T-cell (primary cell): ENCODE results near the gene LMNTD2. TPM values are rescaled to one million over a fixed set of nuclear protein-coding genes. Genes with fewer than 3 reads are reported as not detected.
A peak's percentile ranks its signal among the peaks of the same experiment; 100 is the strongest.

Experiments
- ATAC-seq, 4 experiments: fragments of 200-7000 bp in 3 of 4; fragments of 150-1000 bp in 1 of 4; cut with Tn5 transposase; replicated peaks in 1 of 4; 1 replicate in 3 of 4; 2 replicates in 1 of 4; pipeline ENCODE4 v1.10.0; 2021; ENCODE audit warnings: moderate library complexity in 3 of 4, mild to moderate bottlenecking in 2 of 4, moderate number of reproducible peaks in 1 of 4
- CTCF ChIA-PET, 2 donors: fragments of 300-600 bp; sonication (Branson Sonifier 250); formaldehyde crosslinking; loops; one replicate each; lab custom pipeline; 2022; ENCODE audit warnings: antibody characterized with exemption in 2 of 2; lab: Charles Lee
- POLR2A ChIA-PET, 2 donors: fragments of 300-600 bp; sonication (Branson Sonifier 250); formaldehyde crosslinking; loops; one replicate each; lab custom pipeline; 2022; ENCODE audit warnings: antibody characterized with exemption in 2 of 2; lab: Charles Lee
- DNase-seq, 35 experiments: peaks; one replicate each; pipeline versions ENCODE4 v3.0.0 to v3.0.0-alpha.2; 2013 to 2023
- H3K27ac ChIP-seq: one replicate; pipeline ENCODE4 v1.5.1; 2013; ENCODE audit warnings: low read length
- H3K27me3 ChIP-seq, 2 experiments: replicated peaks in 1 of 2; 1 replicate in 1 of 2; 2 replicates in 1 of 2; pipeline versions ENCODE4 v1.6.1 to v1.7.0; 2013; ENCODE audit warnings: low read length in 1 of 2, mixed read lengths in 1 of 2; ENCODE audit not compliant: control insufficient read depth in 2 of 2, insufficient read depth in 2 of 2; ENCODE audit errors: extremely low read depth in 1 of 2
- H3K36me3 ChIP-seq, 2 donors: 1 replicate in 1 of 2; 2 replicates in 1 of 2; pipeline versions ENCODE4 v1.6.1 to v1.7.0; 2013; ENCODE audit warnings: low read length in 1 of 2; ENCODE audit not compliant: control insufficient read depth in 2 of 2, insufficient read depth in 1 of 2; ENCODE audit errors: extremely low read depth in 1 of 2
- H3K4me1 ChIP-seq, 2 experiments: 1 replicate in 1 of 2; 2 replicates in 1 of 2; pipeline versions ENCODE4 v1.6.1 to v1.7.0; 2013; ENCODE audit warnings: low read length in 2 of 2, mixed read lengths in 1 of 2; ENCODE audit not compliant: insufficient read depth in 2 of 2, control insufficient read depth in 1 of 2; ENCODE audit errors: extremely low read depth in 1 of 2
- H3K4me3 ChIP-seq, 2 donors: 1 replicate in 1 of 2; 2 replicates in 1 of 2; pipeline versions ENCODE4 v1.5.1 to v1.7.0; 2013; ENCODE audit warnings: mild to moderate bottlenecking in 2 of 2, low read length in 1 of 2, moderate library complexity in 1 of 2; ENCODE audit not compliant: control insufficient read depth in 1 of 2; ENCODE audit errors: extremely low read depth in 1 of 2
- H3K9me3 ChIP-seq: 2 replicates; pipeline ENCODE4 v1.7.0; 2013
- H3K27ac Mint-ChIP-seq, 2 donors: one replicate each; pipeline ENCODE4 v1.8.0; 2020 to 2021; ENCODE audit warnings: mild to moderate bottlenecking in 2 of 2, mixed read lengths in 2 of 2
- H3K27me3 Mint-ChIP-seq, 2 donors: one replicate each; pipeline ENCODE4 v1.8.0; 2021 to 2022; ENCODE audit warnings: mixed read lengths in 2 of 2
- H3K36me3 Mint-ChIP-seq: one replicate; pipeline ENCODE4 v1.8.0; 2021; ENCODE audit warnings: mixed read lengths
- H3K4me1 Mint-ChIP-seq, 3 donors: one replicate each; pipeline ENCODE4 v1.8.0; 2020 to 2022; ENCODE audit warnings: mixed read lengths in 3 of 3, mild to moderate bottlenecking in 1 of 3
- H3K4me3 Mint-ChIP-seq, 3 donors: one replicate each; pipeline ENCODE4 v1.8.0; 2020 to 2022; ENCODE audit warnings: mild to moderate bottlenecking in 3 of 3, mixed read lengths in 3 of 3, moderate library complexity in 3 of 3
- H3K9me3 Mint-ChIP-seq, 3 donors: one replicate each; pipeline ENCODE4 v1.8.0; 2020 to 2022; ENCODE audit warnings: mixed read lengths in 3 of 3
- WGBS: methylation state at CpG from one replicate; pipeline ENCODE4 v1.1.5; 2013; ENCODE audit warnings: missing lambda C conversion rate; ENCODE audit not compliant: insufficient coverage; 5-methylcytosine and 5-hydroxymethylcytosine counted together
- total RNA-seq, 35 experiments: library from RNA in 6 of 35; stranded (reverse) in 6 of 35; fragments of 120-200 nt in 1 of 35; gene quantifications; one replicate each; pipeline versions ENCODE4 v1.2.1 to v1.2.4 and lab custom pipeline; 2013 to 2026

The LMNTD2 gene, protein sequence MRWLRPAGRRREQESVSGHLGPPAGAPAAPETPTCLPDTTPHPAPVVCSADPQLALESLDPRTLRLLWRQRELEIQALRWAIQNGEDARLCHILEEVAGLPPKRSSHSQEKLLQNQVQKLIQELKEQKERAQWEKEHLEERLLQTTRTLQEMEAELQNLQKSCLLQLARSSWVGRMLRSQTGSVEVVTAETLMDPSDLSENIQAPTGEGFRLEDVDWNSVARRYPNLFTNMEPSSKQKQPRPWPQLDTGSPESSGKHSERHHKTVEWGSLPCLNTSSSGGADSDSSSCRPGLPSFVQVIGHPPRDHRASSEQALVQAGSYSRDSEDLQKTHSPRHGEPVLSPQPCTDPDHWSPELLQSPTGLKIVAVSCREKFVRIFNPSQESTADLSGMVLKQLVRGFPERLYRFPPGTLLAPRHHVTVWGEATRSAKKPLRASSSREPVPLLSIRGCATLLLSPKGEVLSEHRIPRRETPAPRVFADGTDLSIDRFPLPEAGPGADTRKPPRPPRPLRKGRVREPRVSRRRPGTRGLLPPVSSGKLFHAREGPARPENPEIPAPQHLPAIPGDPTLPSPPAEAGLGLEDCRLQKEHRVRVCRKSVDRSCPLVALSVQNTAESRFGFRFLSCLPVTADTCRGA
- total RNA-seq (10 to 100 TPM in 1 of 5 donors, 1 to 10 TPM in 4; 5.1 to 13.4 (median 8.8) TPM), total RNA-seq (lab: John Stamatoyannopoulos, UW) (0.30 to 9.6 (median 5.4) reads per million in 29 experiments)
- total RNA-seq (2013): 2.5 TPM

DNA sequence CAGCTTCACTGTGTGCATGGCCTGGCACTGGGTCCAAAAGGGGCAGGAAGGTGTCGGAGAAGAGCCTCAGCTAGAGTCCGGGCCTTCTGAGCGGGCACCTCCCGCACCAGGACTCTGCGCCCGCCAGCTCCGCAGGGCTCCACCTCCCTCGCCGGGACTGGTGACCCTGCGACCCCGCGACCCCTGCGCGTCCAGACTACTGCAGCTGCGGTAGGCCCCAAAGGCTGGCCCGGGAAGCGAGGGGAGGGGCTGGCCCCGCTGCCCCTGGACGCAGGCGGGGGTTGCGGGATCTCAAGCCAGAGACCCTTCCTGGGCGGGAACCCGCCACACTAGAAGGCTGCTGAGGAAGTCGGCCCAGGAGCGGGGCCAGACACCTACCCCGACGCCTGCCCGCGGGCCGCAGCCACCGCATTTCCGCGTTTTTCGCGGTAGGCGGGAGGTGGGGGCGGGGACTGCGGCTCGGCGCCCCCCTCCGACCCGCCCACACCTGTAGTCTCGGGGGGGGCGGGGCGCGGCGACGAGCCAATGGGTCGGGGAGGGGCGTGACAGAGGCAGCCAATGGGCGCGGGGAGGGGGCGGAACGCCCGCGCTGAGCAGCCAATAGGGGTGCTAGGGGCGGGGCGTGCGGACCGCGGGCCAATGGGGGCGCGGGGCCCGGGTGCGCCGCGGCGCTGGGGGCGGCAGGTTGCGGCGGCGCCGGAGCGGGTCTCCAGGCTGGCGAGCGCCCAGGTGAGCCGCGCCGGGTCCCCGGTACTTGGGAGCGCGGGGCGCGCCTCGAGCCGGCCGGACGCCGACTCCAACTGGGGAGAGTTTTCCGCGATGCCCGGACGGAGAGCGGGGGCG, at the start of gene LMNTD2, which contains the start of gene RASSF7:
Gene LMNTD2 (minus strand): TSS at position 434 of the 843 bp plus-strand sequence. CDS start 22 bp downstream, at position 412.
Gene RASSF7 (plus strand): TSS at position 666 of the 843 bp plus-strand sequence. CDS start 799 bp downstream, outside the sequence.
- H3K27ac Mint-ChIP-seq: peak within 1 kb of the TSS; percentile 82 to 90
- peak within 1 kb of the TSS; percentile 82 to 88 (median 87) for H3K4me3 Mint-ChIP-seq
- Histone ChIP-seq H3K27me3 (peaks cover 0 to 6% of the 10 kb centered on the region in 2 experiments), H3K36me3 (peaks cover 11 to 12% of the 10 kb centered on the region in 2 donors), H3K27ac (peak within 1 kb of the TSS; percentile 73), H3K4me3 (peak within 1 kb of the TSS; percentile 55 to 70), H3K4me1 (peaks cover 5 to 37% of the 10 kb centered on the region in 2 experiments), H3K9me3 (no peaks in the 10 kb centered on the region)
- CTCF ChIA-PET: no interaction called here
- H3K36me3 Mint-ChIP-seq: peaks cover 2% of the 10 kb centered on the region
- peak; percentile 91 to 93 (median 93) for ATAC-seq
- WGBS: 3% methylated on average over 84 of the region's 95 CpGs
- H3K9me3 Mint-ChIP-seq: no peaks in the 10 kb centered on the region
- no peaks in the 10 kb centered on the region for H3K27me3 Mint-ChIP-seq
- DNase-seq: peak; percentile 74 to 98 (median 92)
- peaks cover 18 to 25% (median 22%) of the 10 kb centered on the region in 3 donors for H3K4me1 Mint-ChIP-seq
- POLR2A ChIA-PET: no interaction called here

DNA sequence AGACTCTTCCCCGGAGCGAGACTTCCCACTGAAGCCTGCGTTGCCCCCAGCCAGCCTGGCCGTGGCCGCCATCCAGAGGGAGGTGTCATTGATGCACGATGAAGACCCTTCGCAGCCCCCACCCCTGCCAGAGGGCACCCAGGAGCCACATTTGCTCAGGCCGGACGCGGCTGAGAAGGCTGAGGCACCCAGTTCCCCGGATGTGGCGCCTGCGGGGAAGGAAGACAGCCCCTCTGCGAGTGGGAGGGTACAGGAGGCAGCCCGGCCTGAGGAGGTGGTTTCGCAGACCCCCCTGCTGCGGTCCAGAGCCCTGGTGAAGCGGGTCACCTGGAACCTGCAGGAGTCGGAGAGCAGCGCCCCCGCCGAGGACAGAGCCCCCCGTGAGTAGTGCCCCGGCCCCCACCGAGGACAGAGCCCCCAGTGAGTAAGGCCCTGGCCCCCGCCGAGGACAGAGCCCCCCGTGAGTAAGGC, 48.8 kb upstream of the LMNTD2 start:
- Mint-ChIP-seq H3K36me3 (peaks cover 19% of the 10 kb centered on the region), H3K4me3 (no peak overlapping the region), H3K9me3 (no peaks in the 10 kb centered on the region), H3K27ac (no peak overlapping the region), H3K27me3 (no peaks in the 10 kb centered on the region), H3K4me1 (peaks cover 4 to 16% (median 11%) of the 10 kb centered on the region in 3 donors)
- no peak for DNase-seq
- Histone ChIP-seq H3K27me3 (no peaks in the 10 kb centered on the region), H3K4me3 (no peak overlapping the region), H3K27ac (no peak overlapping the region), H3K36me3 (peaks cover 32 to 94% of the 10 kb centered on the region in 2 donors), H3K9me3 (no peaks in the 10 kb centered on the region), H3K4me1 (peaks cover 4 to 21% of the 10 kb centered on the region in 2 experiments)
- ChIA-PET POLR2A (no interaction called here), CTCF (no interaction called here)
- ATAC-seq: no peak
- 92% methylated on average over 22 of the region's 28 CpGs for WGBS

DNA sequence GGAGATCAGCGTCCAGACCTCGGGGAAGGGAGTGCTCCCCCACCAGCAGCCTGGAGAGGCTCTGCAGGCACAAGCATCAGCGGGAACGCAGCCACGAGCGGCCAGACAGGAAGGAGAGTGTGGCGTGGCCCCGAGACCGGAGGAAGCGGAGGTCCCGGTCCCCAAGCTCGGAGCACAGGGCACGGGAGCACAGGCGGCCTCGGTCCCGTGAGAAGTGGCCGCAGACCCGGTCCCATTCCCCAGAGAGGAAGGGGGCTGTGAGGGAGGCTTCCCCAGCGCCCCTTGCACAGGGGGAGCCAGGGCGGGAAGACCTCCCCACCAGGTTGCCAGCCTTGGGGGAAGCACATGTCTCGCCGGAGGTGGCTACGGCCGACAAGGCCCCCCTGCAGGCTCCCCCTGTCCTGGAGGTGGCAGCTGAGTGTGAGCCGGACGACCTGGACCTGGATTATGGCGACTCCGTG, 48.3 kb upstream of the LMNTD2 start:
- Histone ChIP-seq H3K9me3 (no peaks in the 10 kb centered on the region), H3K27ac (no peak overlapping the region), H3K4me1 (peaks cover 2 to 15% of the 10 kb centered on the region in 2 experiments), H3K4me3 (no peak overlapping the region), H3K36me3 (peaks cover 36 to 95% of the 10 kb centered on the region in 2 donors), H3K27me3 (no peaks in the 10 kb centered on the region)
- ChIA-PET CTCF (no interaction called here), POLR2A (no interaction called here)
- ATAC-seq: no peak
- 91% methylated on average over 19 of the region's 28 CpGs for WGBS
- no peaks in the 10 kb centered on the region for H3K9me3 Mint-ChIP-seq
- H3K4me3 Mint-ChIP-seq: no peak overlapping the region
- H3K27ac Mint-ChIP-seq: peak overlapping the region in 1 of 2 donors; percentile 39
- H3K4me1 Mint-ChIP-seq: peaks cover 4 to 12% (median 7%) of the 10 kb centered on the region in 3 donors
- H3K27me3 Mint-ChIP-seq: no peaks in the 10 kb centered on the region
- no peak for DNase-seq
- H3K36me3 Mint-ChIP-seq: peaks cover 23% of the 10 kb centered on the region

DNA sequence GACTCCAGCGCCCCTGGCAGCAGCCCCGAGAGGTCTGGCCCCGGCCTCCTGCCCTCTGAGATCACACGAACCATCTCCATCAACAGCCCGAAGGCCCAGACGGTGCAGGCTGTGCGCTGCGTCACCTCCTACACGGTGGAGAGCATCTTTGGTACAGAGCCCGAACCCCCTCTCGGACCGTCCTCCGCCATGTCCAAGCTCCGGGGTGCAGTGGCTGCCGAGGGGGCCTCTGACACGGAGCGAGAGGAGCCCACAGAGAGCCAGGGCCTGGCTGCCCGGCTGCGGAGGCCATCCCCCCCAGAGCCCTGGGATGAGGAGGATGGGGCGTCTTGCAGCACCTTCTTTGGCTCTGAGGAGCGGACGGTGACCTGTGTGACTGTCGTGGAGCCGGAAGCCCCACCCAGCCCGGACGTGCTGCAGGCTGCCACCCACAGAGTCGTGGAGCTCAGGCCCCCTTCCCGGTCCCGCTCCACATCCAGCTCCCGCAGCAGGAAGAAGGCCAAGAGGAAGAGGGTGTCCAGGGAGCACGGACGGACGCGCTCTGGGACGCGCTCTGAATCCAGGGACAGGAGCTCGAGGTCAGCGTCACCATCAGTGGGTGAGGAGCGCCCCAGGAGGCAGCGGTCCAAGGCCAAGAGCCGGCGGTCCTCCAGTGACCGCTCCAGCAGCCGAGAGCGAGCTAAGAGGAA, 47.6 kb upstream of the LMNTD2 start:
- ChIA-PET POLR2A (no interaction called here), CTCF (no interaction called here)
- H3K4me1 ChIP-seq: peaks cover 0 to 9% of the 10 kb centered on the region in 2 experiments
- Mint-ChIP-seq H3K27ac (no peak overlapping the region), H3K9me3 (no peaks in the 10 kb centered on the region), H3K4me3 (no peak overlapping the region), H3K36me3 (peaks cover 23% of the 10 kb centered on the region), H3K27me3 (no peaks in the 10 kb centered on the region), H3K4me1 (peaks cover 3 to 7% (median 4%) of the 10 kb centered on the region in 3 donors)
- WGBS: 97% methylated on average over 38 of the region's 45 CpGs
- H3K27me3 ChIP-seq: no peaks in the 10 kb centered on the region
- DNase-seq (no peak), ATAC-seq (no peak)
- H3K27ac ChIP-seq: no peak overlapping the region
- no peaks in the 10 kb centered on the region for H3K9me3 ChIP-seq
- peaks cover 36 to 97% of the 10 kb centered on the region in 2 donors for H3K36me3 ChIP-seq
- no peak overlapping the region for H3K4me3 ChIP-seq

DNA sequence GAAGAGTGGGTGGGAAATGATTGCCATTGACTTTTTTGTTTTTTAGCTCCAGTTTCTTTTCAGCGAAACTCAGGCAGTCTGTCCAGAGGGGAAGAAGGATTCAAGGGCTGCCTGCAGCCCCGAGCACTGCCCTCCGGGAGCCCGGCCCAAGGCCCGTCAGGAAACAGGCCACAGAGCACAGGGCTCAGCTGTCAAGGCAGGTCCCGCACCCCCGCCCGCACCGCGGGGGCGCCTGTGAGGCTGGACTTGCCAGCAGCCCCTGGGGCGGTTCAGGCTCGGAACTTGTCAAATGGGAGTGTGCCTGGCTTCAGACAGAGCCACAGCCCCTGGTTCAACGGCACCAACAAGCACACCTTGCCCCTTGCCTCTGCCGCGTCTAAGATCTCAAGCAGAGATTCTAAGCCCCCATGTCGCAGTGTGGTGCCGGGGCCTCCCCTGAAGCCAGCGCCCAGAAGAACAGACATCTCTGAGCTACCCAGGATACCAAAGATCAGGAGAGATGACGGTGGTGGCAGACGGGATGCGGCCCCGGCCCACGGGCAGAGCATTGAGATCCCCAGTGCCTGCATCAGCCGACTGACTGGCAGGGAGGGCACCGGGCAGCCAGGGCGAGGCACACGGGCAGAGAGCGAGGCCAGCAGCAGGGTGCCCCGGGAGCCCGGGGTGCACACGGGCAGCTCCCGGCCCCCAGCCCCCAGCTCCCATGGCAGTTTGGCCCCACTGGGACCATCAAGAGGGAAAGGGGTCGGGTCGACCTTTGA, 46.7 kb upstream of the LMNTD2 start:
- Mint-ChIP-seq H3K27ac (no peak overlapping the region), H3K9me3 (no peaks in the 10 kb centered on the region), H3K36me3 (peaks cover 20% of the 10 kb centered on the region), H3K4me1 (peaks cover 2 to 4% (median 2%) of the 10 kb centered on the region in 3 donors), H3K27me3 (no peaks in the 10 kb centered on the region), H3K4me3 (no peak overlapping the region)
- Histone ChIP-seq H3K36me3 (peaks cover 36 to 92% of the 10 kb centered on the region in 2 donors), H3K4me1 (peaks cover 0 to under 1% of the 10 kb centered on the region in 2 experiments), H3K4me3 (no peak overlapping the region), H3K27me3 (no peaks in the 10 kb centered on the region), H3K27ac (no peak overlapping the region), H3K9me3 (no peaks in the 10 kb centered on the region)
- WGBS: 94% methylated on average over 35 of the region's 35 CpGs
- CTCF ChIA-PET: no interaction called here
- DNase-seq (no peak), ATAC-seq (no peak)
- POLR2A ChIA-PET: no interaction called here
